Trophoblast cell (in vitro differentiated cells and primary cell): ENCODE data around the gene NFIX.
A peak's percentile ranks its signal among the peaks of the same experiment; 100 is the strongest.

Experiments
- DNase-seq, 2 donors: peaks; one replicate each; pipeline ENCODE4 v3.0.0-alpha.2; 2016
- H2AFZ ChIP-seq: 2 replicates; pipeline ENCODE4 v1.6.1; 2013; ENCODE audit warnings: low read length, moderate library complexity, mild to moderate bottlenecking; ENCODE audit not compliant: insufficient read depth, poor library complexity
- H2AK5ac ChIP-seq: 2 replicates; pipeline ENCODE4 v1.6.1; 2013; ENCODE audit warnings: mild to moderate bottlenecking, low read length
- H2BK120ac ChIP-seq: 2 replicates; pipeline ENCODE4 v1.6.1; 2013; ENCODE audit warnings: low read length, mild to moderate bottlenecking, moderate library complexity; ENCODE audit not compliant: insufficient read depth, poor library complexity
- H2BK12ac ChIP-seq: 2 replicates; pipeline ENCODE4 v1.6.1; 2013; ENCODE audit warnings: mild to moderate bottlenecking, low read length, moderate library complexity
- H2BK5ac ChIP-seq: 2 replicates; pipeline ENCODE4 v1.6.1; 2013; ENCODE audit warnings: low read length, low read depth, moderate library complexity, mild to moderate bottlenecking; ENCODE audit not compliant: poor library complexity
- H3K14ac ChIP-seq: 2 replicates; pipeline ENCODE4 v1.6.1; 2013; ENCODE audit warnings: mild to moderate bottlenecking, low read length
- H3K18ac ChIP-seq: 2 replicates; pipeline ENCODE4 v1.6.1; 2013; ENCODE audit warnings: mild to moderate bottlenecking, low read length
- H3K23ac ChIP-seq: 2 replicates; pipeline ENCODE4 v1.6.1; 2013; ENCODE audit warnings: low read length
- H3K27ac ChIP-seq: 2 replicates; pipeline ENCODE4 v1.5.1; 2013; ENCODE audit warnings: low read depth, mild to moderate bottlenecking, inconsistent platforms, low read length, moderate library complexity
- H3K27me3 ChIP-seq: 2 replicates; pipeline ENCODE4 v1.6.1; 2013; ENCODE audit warnings: inconsistent platforms, mild to moderate bottlenecking, low read length, moderate library complexity; ENCODE audit not compliant: insufficient read depth
- H3K36me3 ChIP-seq, 2 experiments: 1 replicate in 1 of 2; 2 replicates in 1 of 2; pipeline ENCODE4 v1.6.1; 2013; ENCODE audit warnings: low read length in 2 of 2, mild to moderate bottlenecking in 2 of 2, moderate library complexity in 1 of 2; ENCODE audit not compliant: insufficient read depth in 2 of 2, control insufficient read depth in 1 of 2
- H3K4ac ChIP-seq: 2 replicates; pipeline ENCODE4 v1.6.1; 2013; ENCODE audit warnings: low read depth, mild to moderate bottlenecking, low read length, moderate library complexity
- H3K4me1 ChIP-seq, 2 experiments: 1 replicate in 1 of 2; 2 replicates in 1 of 2; pipeline ENCODE4 v1.6.1; 2013; ENCODE audit warnings: low read length in 2 of 2, mild to moderate bottlenecking in 2 of 2, moderate library complexity in 1 of 2; ENCODE audit not compliant: insufficient read depth in 2 of 2, control insufficient read depth in 1 of 2
- H3K4me2 ChIP-seq: 2 replicates; pipeline ENCODE4 v1.6.1; 2013; ENCODE audit warnings: inconsistent platforms, mild to moderate bottlenecking, low read length, moderate library complexity
- H3K4me3 ChIP-seq: 2 replicates; pipeline ENCODE4 v1.5.1; 2013; ENCODE audit warnings: mild to moderate bottlenecking, low read depth, low read length, inconsistent platforms
- H3K79me1 ChIP-seq: one replicate; pipeline ENCODE4 v1.6.1; 2013; ENCODE audit warnings: low read length
- H3K79me2 ChIP-seq: 2 replicates; pipeline ENCODE4 v1.6.1; 2013; ENCODE audit warnings: low read length, mild to moderate bottlenecking; ENCODE audit not compliant: control insufficient read depth, insufficient read depth, poor library complexity
- H3K9ac ChIP-seq: 2 replicates; pipeline ENCODE4 v1.6.1; 2013; ENCODE audit warnings: mild to moderate bottlenecking, low read length
- H3K9me3 ChIP-seq: 2 replicates; pipeline ENCODE4 v1.6.1; 2013; ENCODE audit warnings: low read depth, mild to moderate bottlenecking, control low read depth, inconsistent platforms, low read length; ENCODE audit not compliant: insufficient read depth
- H4K12ac ChIP-seq: 2 replicates; pipeline ENCODE4 v1.6.1; 2013; ENCODE audit warnings: low read depth, mild to moderate bottlenecking, low read length, moderate library complexity
- H4K8ac ChIP-seq: 2 replicates; pipeline ENCODE4 v1.6.1; 2013; ENCODE audit warnings: low read depth, mild to moderate bottlenecking, low read length, moderate library complexity
- H4K91ac ChIP-seq: one replicate; pipeline ENCODE4 v1.6.1; 2013; ENCODE audit warnings: low read depth, mild to moderate bottlenecking, low read length, moderate library complexity
- WGBS: extraction: QIAGEN DNeasy Blood & Tissue Kit; methylation state at CpG from one replicate; pipeline ENCODE4 v1.1.7; 2013; ENCODE audit warnings: missing lambda C conversion rate; ENCODE audit not compliant: insufficient read length, insufficient coverage; ENCODE audit errors: extremely low coverage; 5-methylcytosine and 5-hydroxymethylcytosine counted together

The NFIX gene

DNA sequence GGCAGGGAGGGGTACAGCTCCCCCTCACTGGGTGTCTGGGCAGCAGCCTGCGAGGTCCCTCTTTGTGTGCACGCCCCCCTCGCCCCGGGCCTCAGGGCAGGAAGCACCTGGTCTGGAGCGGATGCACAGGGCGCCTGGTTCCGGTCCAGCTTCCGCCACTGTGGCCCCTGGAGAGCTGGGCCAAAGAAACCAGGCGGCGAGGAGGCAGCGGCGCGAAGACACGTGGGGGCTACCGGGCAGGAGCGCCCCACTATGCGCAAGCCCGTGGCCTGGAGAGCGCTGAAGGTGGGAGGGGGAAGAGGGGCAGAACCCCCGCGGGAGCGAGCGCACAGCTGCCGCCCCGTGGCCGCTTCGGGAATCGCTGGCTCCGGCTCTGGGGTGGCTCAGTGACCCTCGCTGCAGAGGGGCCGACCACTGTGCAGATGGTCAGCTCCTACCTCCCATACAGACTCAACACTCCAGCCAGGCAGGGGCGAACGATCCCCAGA, 109.1 kb downstream of the NFIX start:
- Histone ChIP-seq H3K4me1 (peaks cover 8% of the 10 kb centered on the region in 2 experiments), H3K36me3 (peaks cover 10 to 12% of the 10 kb centered on the region in 2 experiments), H2BK12ac (no peak overlapping the region), H2AK5ac (no peak overlapping the region), H3K79me2 (no peaks in the 10 kb centered on the region), H3K27me3 (peaks cover 13% of the 10 kb centered on the region), H3K4me2 (no peak overlapping the region), H4K8ac (no peak overlapping the region), H3K23ac (no peak overlapping the region), H3K4ac (no peak overlapping the region), H3K9ac (no peak overlapping the region), H2BK120ac (no peak overlapping the region), H3K18ac (no peak overlapping the region), H3K27ac (no peak overlapping the region), H3K9me3 (peaks cover 4% of the 10 kb centered on the region), H2AFZ (no peak overlapping the region), H3K14ac (no peak overlapping the region), H3K4me3 (no peak overlapping the region), H3K79me1 (peaks cover 5% of the 10 kb centered on the region), H4K12ac (no peak overlapping the region), H4K91ac (no peak overlapping the region), H2BK5ac (no peak overlapping the region)
- no CpG with 5 or more reads among the region's 33 CpGs for WGBS
- peak in 1 of 2 donors; percentile 43 for DNase-seq

DNA sequence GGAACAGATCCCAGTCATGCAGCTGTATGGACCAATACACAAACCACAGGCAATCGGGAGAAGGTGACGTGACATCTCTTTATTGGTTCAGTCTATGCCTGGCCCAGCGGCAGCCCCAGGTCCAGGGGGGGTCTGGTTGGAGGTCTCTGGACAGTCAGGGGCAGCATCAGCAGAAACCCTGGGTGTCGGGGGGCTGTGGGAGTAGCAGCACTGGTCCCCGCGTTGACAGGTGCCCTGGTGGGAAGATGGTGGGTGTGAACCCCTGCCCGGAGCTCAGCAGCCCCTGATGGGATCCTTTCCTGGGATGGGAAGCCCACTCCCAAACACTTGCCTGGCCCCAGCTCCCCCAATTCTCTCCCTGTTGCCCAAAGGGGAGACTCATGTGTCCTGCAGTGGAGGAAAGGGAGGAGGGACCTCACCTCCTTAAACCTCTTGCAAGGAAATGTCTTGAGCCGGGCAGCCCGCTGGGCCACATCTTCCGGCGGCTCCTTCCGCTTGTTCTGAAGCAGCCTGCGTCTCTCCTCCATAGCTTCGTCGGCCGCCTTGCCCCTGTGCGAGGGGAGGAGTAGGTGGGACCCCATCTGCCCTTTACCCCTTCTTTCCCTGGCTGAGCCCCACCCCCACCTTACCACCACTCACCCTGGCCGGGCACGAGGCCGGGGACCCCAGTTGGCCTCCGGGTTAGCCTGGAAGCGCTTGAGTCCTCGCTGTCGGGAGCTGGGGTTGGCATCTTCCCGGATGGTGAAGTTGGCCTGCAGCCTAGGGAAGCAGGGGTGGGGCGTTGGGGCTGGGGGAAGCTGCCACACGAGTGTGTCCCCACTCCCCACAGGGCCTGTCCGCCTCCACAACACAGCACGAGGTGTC, 109.8 kb downstream of the NFIX start:
- DNase-seq, result no peak

GRCh38 chr19:13109361-13110098, 114.3 kb downstream of the NFIX start:
- Histone ChIP-seq H2BK5ac (no peak overlapping the region), H3K79me1 (no peaks in the 10 kb centered on the region), H2AFZ (no peak overlapping the region), H3K9ac (no peak overlapping the region), H2BK120ac (no peak overlapping the region), H2AK5ac (no peak overlapping the region), H4K91ac (no peak overlapping the region), H3K4me1 (no peaks in the 10 kb centered on the region), H3K4me3 (no peak overlapping the region), H3K18ac (no peak overlapping the region), H4K8ac (no peak overlapping the region), H3K23ac (no peak overlapping the region), H4K12ac (no peak overlapping the region), H3K9me3 (no peaks in the 10 kb centered on the region), H3K79me2 (no peaks in the 10 kb centered on the region), H3K14ac (no peak overlapping the region), H3K27ac (no peak overlapping the region), H3K27me3 (no peaks in the 10 kb centered on the region), H3K4ac (no peak overlapping the region), H2BK12ac (no peak overlapping the region), H3K36me3 (peaks cover 24 to 29% of the 10 kb centered on the region in 2 experiments), H3K4me2 (no peak overlapping the region)
- no CpG with 5 or more reads among the region's 30 CpGs for WGBS
- no peak for DNase-seq

More for the DNA sequence above, 109.8 kb downstream of the NFIX start:
- Histone ChIP-seq H3K4me1 (peaks cover 6 to 7% of the 10 kb centered on the region in 2 experiments), H3K4ac (no peak overlapping the region), H3K4me2 (no peak overlapping the region), H3K27me3 (peaks cover 6% of the 10 kb centered on the region), H3K23ac (no peak overlapping the region), H4K91ac (no peak overlapping the region), H4K8ac (no peak overlapping the region), H3K4me3 (no peak overlapping the region), H3K36me3 (peaks cover 16 to 18% of the 10 kb centered on the region in 2 experiments), H3K14ac (no peak overlapping the region), H3K18ac (no peak overlapping the region), H3K79me2 (no peaks in the 10 kb centered on the region), H3K27ac (no peak overlapping the region), H2BK120ac (no peak overlapping the region), H2AK5ac (no peak overlapping the region), H3K9me3 (peaks cover 2% of the 10 kb centered on the region), H3K79me1 (peaks cover 5% of the 10 kb centered on the region), H2BK5ac (no peak overlapping the region), H2BK12ac (no peak overlapping the region), H3K9ac (no peak overlapping the region), H2AFZ (no peak overlapping the region), H4K12ac (no peak overlapping the region)
- no CpG with 5 or more reads among the region's 29 CpGs for WGBS

DNA sequence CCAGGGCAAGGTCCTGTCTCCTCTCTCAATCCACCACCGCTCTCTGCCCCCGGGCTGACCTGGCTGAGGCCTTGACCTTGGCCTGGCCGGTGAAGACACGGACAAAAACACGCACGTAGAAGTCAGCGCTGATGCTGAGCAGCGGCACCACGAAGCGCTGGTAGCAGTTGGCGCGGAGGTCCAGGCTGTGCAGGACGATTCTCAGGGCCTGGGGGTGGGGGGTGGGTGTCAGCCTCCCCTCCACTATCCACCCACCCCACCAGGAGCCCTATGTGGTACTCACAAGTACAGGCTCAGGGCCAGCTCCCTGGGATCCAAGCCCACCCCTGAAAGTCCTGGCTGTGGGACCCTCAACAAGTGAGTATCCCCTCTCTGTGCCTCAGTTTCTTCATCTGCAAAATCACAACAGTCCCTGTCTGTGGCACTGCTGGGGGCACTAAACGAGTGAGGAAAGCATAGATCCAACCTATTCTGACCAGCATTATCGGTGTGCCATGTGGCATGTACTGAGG, 114.9 kb downstream of the NFIX start:
- Histone ChIP-seq H2BK5ac (no peak overlapping the region), H3K4me1 (no peaks in the 10 kb centered on the region), H2BK12ac (no peak overlapping the region), H3K14ac (no peak overlapping the region), H4K8ac (no peak overlapping the region), H3K36me3 (peaks cover 27 to 29% of the 10 kb centered on the region in 2 experiments), H2AFZ (no peak overlapping the region), H3K27ac (no peak overlapping the region), H3K4me3 (no peak overlapping the region), H2BK120ac (no peak overlapping the region), H3K18ac (no peak overlapping the region), H2AK5ac (no peak overlapping the region), H3K27me3 (no peaks in the 10 kb centered on the region), H3K79me2 (no peaks in the 10 kb centered on the region), H3K79me1 (no peaks in the 10 kb centered on the region), H3K9me3 (no peaks in the 10 kb centered on the region), H3K4me2 (no peak overlapping the region), H4K12ac (no peak overlapping the region), H3K23ac (no peak overlapping the region), H3K9ac (no peak overlapping the region), H3K4ac (no peak overlapping the region), H4K91ac (no peak overlapping the region)
- no CpG with 5 or more reads among the region's 15 CpGs for WGBS
- no peak for DNase-seq
